SH-SY5Y (cell line): ENCODE results near the gene FOSB.

Experiments used
- GATA2 ChIP-seq: IDR thresholded peaks from 2 replicates; pipeline ENCODE4 v1.6.1; 2011; ENCODE audit warnings: mild to moderate bottlenecking, low read depth, low read length
- GATA3 ChIP-seq: IDR thresholded peaks from 2 replicates; pipeline ENCODE4 v1.6.1; 2011; ENCODE audit warnings: low read depth, mild to moderate bottlenecking, low read length, moderate library complexity

- TF ChIP-seq GATA2: no peak
- no peak for TF ChIP-seq GATA3
Observed at GRCh38 chr19:45508861-45509691, 41.3 kb downstream of the FOSB start.
